Tibial nerve (tissue), 3 donors: ENCODE data around the gene P2RX6.

Source experiments
- CTCF ChIP-seq, 5 experiments: fragments of 200-600 bp in 3 of 5; fragments of 450-650 bp in 2 of 5; sonication (generic) in 3 of 5; IDR thresholded peaks; one replicate each; pipeline ENCODE4 v1.5.1; 2016 to 2019; ENCODE audit warnings: antibody characterized with exemption in 5 of 5, mild to moderate bottlenecking in 3 of 5, moderate library complexity in 2 of 5
- POLR2A ChIP-seq, 2 donors: fragments of 450-650 bp; IDR thresholded peaks; one replicate each; pipeline ENCODE4 v1.6.1; 2017; ENCODE audit warnings: antibody characterized with exemption in 2 of 2, mild to moderate bottlenecking in 2 of 2, moderate library complexity in 2 of 2

- TF ChIP-seq CTCF (IDR thresholded peaks at IDR 0.05) (no peak), POLR2A (IDR thresholded peaks at IDR 0.05) (no peak)
Measured at GRCh38 chr22:20977019-20977418, 37.9 kb upstream of the P2RX6 start.
